Measurements from ENCODE around the gene NR2C1. TPM values are rescaled to one million over a fixed set of nuclear protein-coding genes. Genes with fewer than 3 reads are reported as not detected.
A peak's percentile ranks its signal among the peaks of the same experiment; 100 is the strongest.

The NR2C1 gene
- total RNA-seq, 4 donors from 2014 or later: 13.3 to 36.0 (median 19.6) TPM

- Histone ChIP-seq H3K4me1 (peaks cover 0 to 37% (median 10%) of the 10 kb centered on the region in 3 donors), H3K36me3 (no peaks in the 10 kb centered on the region), H3K9me3 (no peaks in the 10 kb centered on the region), H3K27me3 (no peaks in the 10 kb centered on the region), H3K4me3 (no peak overlapping the region), H3K27ac (peak overlapping the region in 2 of 4 donors; percentile 19 to 94)
- WGBS, 2 donors: 57 to 68% methylated on average over 5 of the region's 5 CpGs
- intact Hi-C loops (cut with DNase I): no loop called here
- no peak for TF ChIP-seq POLR2A (IDR thresholded peaks at IDR 0.05)
- no peak for DNase-seq
These were observed 1.3 kb upstream of the NR2C1 start for GRCh38 chr12:95074766-95075165.

DNA sequence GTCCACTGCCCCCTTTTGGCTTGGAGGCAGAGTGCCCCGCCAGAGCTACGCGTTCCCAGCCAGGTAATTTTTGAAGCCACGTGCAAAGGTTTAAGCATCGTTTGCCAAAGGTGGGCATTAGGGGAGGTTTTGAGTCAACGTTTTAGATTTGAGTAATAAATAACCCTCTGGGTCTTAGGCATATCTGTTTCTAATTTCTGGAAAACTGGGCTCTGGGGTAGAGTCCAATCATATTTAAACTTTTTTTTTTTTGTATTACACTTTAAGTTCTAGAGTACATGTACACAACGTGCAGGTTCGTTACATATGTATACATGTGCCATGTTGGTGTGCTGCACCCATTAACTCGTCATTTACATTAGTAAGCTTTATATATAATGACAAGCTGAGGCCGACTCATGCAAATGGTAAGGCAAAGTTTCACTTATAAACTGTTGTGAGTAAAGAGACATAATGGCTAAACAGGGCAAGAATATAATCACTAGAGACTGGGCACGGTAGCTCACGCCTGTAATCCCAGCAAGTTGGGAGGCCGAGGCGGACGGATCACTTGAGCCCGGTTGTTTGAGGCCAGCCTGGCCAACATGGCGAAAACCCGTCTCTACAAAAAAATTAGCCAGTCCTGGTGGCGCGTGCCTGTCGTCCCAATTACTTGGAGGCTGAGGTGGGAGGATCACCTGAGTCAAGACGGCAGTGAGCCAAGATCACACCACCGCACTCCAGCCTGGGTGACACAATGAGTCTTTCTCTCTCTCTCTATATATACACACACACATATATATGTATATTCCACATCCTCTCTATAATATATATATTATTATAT lies 491 bp upstream of the NR2C1 start:
- Histone ChIP-seq H3K27me3 (no peaks in the 10 kb centered on the region), H3K4me3 (peak overlapping the region; percentile 66 to 99 (median 92)), H3K36me3 (no peaks in the 10 kb centered on the region), H3K4me1 (peaks cover 0 to 39% (median 10%) of the 10 kb centered on the region in 3 donors), H3K9me3 (no peaks in the 10 kb centered on the region), H3K27ac (peak overlapping the region; percentile 87 to 95 (median 91))
- WGBS, 2 donors: 52 to 57% methylated on average over 21 to 23 of the region's 23 CpGs
- intact Hi-C loops (cut with DNase I): no loop called here
- no peak for DNase-seq
- TF ChIP-seq CTCF (IDR thresholded peaks at IDR 0.05) (peak in 3 of 6 experiments; percentile 59 to 83 (median 69)), POLR2A (IDR thresholded peaks at IDR 0.05) (no peak)

DNA sequence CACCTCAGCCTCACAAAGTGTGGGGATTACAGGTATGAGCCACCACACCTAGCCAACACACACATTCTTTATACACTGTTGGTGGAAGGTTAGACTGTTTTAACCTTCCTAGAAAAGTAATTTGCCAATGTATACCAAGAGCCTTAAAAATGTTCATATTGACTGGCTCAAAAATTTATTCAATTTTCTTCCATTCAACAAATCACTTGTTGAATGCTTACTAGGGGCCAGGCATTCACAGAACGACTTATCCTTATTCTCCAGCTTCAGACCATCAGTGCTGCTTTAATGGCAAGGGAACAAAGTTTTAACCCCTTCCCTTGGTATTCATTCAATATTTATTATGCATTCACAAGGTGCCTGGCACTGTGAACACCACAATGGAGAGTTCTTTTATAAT lies 3.0 kb downstream of the NR2C1 start:
- no peak for DNase-seq
- H3K27ac ChIP-seq: no peak overlapping the region
- peaks cover 0 to 39% (median 10%) of the 10 kb centered on the region in 3 donors for H3K4me1 ChIP-seq
- H3K9me3 ChIP-seq: no peaks in the 10 kb centered on the region
- TF ChIP-seq POLR2A (IDR thresholded peaks at IDR 0.05) (no peak), CTCF (IDR thresholded peaks at IDR 0.05) (no peak)
- WGBS, 2 donors: 79 to 88% methylated on average over 1 of the region's 1 CpG
- intact Hi-C loops (cut with DNase I): no loop called here
- peaks cover 0 to 27% (median 0%) of the 10 kb centered on the region in 3 donors for H3K36me3 ChIP-seq
- no peak overlapping the region for H3K4me3 ChIP-seq
- H3K27me3 ChIP-seq: no peaks in the 10 kb centered on the region

- H3K27me3 ChIP-seq: no peaks in the 10 kb centered on the region
- no peak for DNase-seq
- no peaks in the 10 kb centered on the region for H3K9me3 ChIP-seq
- TF ChIP-seq CTCF (IDR thresholded peaks at IDR 0.05) (no peak), POLR2A (IDR thresholded peaks at IDR 0.05) (no peak)
- H3K36me3 ChIP-seq: peaks cover 0 to 68% (median 9%) of the 10 kb centered on the region in 3 donors
- H3K4me1 ChIP-seq: peaks cover 0 to 15% (median 0%) of the 10 kb centered on the region in 3 donors
- no peak overlapping the region for H3K4me3 ChIP-seq
- WGBS, 2 donors: 84 to 91% methylated on average over 7 of the region's 7 CpGs
- intact Hi-C loops (cut with DNase I): no loop called here
- no peak overlapping the region for H3K27ac ChIP-seq
These were observed 7.1 kb downstream of the NR2C1 start for GRCh38 chr12:95066091-95066855.

DNA sequence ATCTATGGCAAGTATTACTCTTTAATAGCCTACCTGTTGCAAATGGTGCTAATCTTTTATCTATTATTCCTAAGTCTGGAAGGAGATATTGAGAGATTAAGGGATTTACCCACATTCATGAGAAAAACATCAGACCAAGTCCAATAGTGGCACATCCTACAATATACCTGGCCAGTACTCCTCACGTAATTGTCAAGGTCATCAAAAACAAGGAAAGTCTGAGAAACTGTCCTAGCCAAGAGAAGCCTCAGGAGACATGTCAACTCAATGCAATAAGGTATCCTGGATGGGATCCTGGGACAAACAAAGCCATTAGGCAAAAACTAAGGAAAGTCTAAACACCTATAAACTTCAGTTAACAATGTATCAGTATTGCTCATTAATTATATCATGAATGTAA lies 12.5 kb downstream of the NR2C1 start:
- 92 to 95% methylated on average over 1 of the region's 1 CpG for WGBS, 2 donors
- H3K4me1 ChIP-seq: no peaks in the 10 kb centered on the region
- TF ChIP-seq POLR2A (IDR thresholded peaks at IDR 0.05): no peak
- no peak for TF ChIP-seq CTCF (IDR thresholded peaks at IDR 0.05)
- no peak overlapping the region for H3K27ac ChIP-seq
- no peak overlapping the region for H3K4me3 ChIP-seq
- H3K9me3 ChIP-seq: no peaks in the 10 kb centered on the region
- no peak for DNase-seq
- H3K27me3 ChIP-seq: no peaks in the 10 kb centered on the region
- intact Hi-C loops (cut with DNase I): no loop called here
- H3K36me3 ChIP-seq: peaks cover 0 to 100% (median 34%) of the 10 kb centered on the region in 3 donors
